Muscle layer of colon (tissue), 2 donors: ENCODE measurements around the gene CXCR6.

Source experiments
- H3K27ac ChIP-seq: one replicate; pipeline ENCODE4 v1.7.0; 2013; ENCODE audit warnings: low read depth, mild to moderate bottlenecking, low read length, moderate library complexity
- H3K27me3 ChIP-seq, 2 donors: one replicate each; pipeline ENCODE4 v1.7.0; 2013; ENCODE audit warnings: low read length in 2 of 2, mild to moderate bottlenecking in 2 of 2; ENCODE audit not compliant: insufficient read depth in 2 of 2, control insufficient read depth in 1 of 2
- H3K36me3 ChIP-seq: one replicate; pipeline ENCODE4 v1.7.0; 2013; ENCODE audit warnings: mild to moderate bottlenecking, low read length; ENCODE audit not compliant: insufficient read depth
- H3K4me1 ChIP-seq: one replicate; pipeline ENCODE4 v1.7.0; 2013; ENCODE audit warnings: mild to moderate bottlenecking, low read length; ENCODE audit not compliant: insufficient read depth
- H3K4me3 ChIP-seq, 2 donors: one replicate each; pipeline ENCODE4 v1.7.0; 2013; ENCODE audit warnings: low read length in 2 of 2, low read depth in 1 of 2, mild to moderate bottlenecking in 1 of 2, moderate library complexity in 1 of 2
- H3K9ac ChIP-seq: one replicate; pipeline ENCODE4 v1.7.0; 2013; ENCODE audit warnings: low read length
- H3K9me3 ChIP-seq: one replicate; pipeline ENCODE4 v1.7.0; 2013; ENCODE audit warnings: mild to moderate bottlenecking, low read length
- donor health status: abdominal sarcoma.
- donor health status: Adenocarcinoma of cecum.

The CXCR6 gene

DNA sequence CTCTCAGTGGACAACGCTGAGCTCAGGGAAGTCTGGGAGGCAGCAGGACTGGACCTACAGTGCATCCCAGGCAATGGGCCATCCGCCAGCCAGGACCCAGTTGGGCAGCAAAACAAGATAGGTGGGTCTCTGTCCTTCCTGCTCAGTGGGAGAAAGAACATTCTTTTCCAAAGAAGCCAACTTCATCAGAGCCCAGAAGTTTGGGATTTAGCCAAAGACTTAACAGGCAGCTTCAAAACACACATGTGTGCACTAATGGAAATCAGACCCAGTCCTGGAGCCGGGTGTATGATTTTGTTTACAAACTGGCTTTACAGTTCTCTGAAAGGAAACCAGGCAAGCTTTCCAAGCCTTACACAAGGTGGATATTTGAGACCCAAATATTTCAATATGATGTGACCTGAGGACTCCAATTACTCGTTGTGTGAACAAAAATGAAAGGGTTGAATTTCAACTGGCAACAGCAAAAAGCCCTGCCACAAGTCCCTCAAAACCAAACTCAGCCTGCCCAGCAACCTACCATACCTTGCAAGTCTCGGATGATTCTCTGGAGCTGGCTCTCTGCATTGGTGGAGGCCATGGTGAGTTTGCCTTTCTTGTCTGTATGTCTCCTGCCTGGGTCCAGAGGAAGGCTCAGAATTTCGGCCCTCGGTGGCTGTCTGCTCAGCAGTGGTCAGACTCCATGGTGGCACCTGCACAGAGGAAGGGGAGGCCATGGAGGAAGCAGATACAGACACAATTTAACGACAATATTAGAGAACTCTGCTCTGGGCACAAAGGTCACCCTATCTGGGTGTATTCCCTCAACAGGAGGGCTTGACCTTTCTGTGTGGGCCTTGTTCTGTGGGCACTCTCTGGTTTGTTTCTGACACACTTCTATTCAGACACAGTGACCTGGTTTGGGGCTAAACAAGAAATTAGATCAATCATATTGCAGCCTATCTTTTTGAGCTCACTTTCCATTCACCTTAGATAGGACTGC lies 41.4 kb downstream of the CXCR6 start:
- Histone ChIP-seq H3K9ac (peak overlapping the region; percentile 22), H3K4me1 (peaks cover 75% of the 10 kb centered on the region), H3K36me3 (peaks cover 43% of the 10 kb centered on the region), H3K9me3 (no peaks in the 10 kb centered on the region), H3K27me3 (no peaks in the 10 kb centered on the region), H3K4me3 (peak overlapping the region; percentile 4 to 20), H3K27ac (peak overlapping the region; percentile 94)

DNA sequence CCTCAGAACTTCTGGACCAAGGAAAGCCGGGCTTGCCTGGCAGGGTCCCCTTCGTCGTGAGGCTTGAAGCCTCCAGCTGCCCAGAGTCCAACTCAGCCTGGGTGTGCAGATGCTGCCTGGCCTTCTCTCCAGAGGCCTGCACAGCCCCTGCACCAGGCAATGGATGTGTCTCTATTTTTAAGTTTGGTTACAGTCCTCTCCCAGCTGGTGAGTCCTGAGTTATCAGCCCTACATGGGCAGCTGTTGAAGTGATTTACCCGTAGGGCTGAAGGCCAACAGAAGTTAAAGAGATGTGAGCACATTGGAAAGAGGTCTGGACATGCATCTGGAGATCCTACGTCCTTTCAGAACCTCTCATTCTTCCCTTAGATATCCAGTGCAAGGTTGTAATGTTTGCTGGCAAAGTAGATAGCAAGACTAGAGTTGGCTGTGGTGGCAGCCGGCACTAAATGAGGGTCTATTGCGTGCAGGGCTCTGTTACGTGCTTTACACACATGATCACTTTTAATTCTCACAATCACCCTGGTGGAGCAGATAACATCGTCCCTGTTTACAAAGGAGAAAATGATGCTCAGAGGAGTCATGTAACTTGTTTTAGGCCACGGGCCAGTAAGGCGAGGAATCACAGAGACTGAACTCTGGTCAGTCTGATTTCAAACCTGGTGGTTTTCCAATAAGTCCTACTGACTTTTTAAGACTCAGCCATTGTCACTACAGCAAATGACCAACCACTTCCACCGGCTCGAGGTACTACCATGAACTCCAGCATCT lies 42.5 kb downstream of the CXCR6 start:
- Histone ChIP-seq H3K27me3 (no peaks in the 10 kb centered on the region), H3K9me3 (no peaks in the 10 kb centered on the region), H3K4me1 (peaks cover 86% of the 10 kb centered on the region), H3K36me3 (peaks cover 35% of the 10 kb centered on the region), H3K4me3 (peak overlapping the region in 1 of 2 donors; percentile 24), H3K9ac (peak overlapping the region; percentile 22), H3K27ac (peak overlapping the region; percentile 94)

DNA sequence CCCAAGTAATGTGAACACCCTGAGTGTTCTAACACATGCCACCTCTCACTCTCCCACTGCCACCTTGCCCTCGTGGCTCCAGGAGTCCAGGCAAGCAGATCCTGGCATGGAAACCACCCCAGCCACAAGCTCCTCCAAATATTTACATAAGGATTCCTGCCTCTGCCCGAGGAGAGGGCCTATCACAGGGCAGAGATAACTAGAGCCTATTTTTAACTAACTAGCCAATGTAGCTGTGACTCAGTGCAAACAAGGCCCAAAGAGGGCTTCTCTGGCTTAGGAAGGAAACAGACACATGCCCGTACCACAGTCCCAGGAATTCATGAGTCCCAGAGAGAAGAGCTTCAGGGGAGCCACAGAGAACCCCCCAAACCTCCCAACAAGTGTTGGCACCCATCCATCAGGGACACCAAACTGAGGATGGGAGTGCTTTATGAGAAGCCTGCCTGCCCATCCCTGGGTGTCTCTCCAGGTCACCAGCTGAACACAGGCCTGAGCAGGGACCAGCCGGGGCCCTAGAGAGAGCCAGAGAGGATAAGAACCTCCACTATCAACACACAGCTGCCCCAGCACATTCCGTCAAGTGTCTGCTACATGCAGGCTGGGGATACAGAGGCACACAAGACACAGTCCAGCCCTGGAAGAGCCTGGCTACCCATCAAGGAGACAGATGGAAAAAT lies 43.2 kb downstream of the CXCR6 start:
- Histone ChIP-seq H3K27me3 (no peaks in the 10 kb centered on the region), H3K4me1 (peaks cover 82% of the 10 kb centered on the region), H3K9ac (peak overlapping the region; percentile 28), H3K27ac (peak overlapping the region; percentile 94), H3K4me3 (peak overlapping the region in 1 of 2 donors; percentile 24), H3K36me3 (peaks cover 28% of the 10 kb centered on the region), H3K9me3 (no peaks in the 10 kb centered on the region)

DNA sequence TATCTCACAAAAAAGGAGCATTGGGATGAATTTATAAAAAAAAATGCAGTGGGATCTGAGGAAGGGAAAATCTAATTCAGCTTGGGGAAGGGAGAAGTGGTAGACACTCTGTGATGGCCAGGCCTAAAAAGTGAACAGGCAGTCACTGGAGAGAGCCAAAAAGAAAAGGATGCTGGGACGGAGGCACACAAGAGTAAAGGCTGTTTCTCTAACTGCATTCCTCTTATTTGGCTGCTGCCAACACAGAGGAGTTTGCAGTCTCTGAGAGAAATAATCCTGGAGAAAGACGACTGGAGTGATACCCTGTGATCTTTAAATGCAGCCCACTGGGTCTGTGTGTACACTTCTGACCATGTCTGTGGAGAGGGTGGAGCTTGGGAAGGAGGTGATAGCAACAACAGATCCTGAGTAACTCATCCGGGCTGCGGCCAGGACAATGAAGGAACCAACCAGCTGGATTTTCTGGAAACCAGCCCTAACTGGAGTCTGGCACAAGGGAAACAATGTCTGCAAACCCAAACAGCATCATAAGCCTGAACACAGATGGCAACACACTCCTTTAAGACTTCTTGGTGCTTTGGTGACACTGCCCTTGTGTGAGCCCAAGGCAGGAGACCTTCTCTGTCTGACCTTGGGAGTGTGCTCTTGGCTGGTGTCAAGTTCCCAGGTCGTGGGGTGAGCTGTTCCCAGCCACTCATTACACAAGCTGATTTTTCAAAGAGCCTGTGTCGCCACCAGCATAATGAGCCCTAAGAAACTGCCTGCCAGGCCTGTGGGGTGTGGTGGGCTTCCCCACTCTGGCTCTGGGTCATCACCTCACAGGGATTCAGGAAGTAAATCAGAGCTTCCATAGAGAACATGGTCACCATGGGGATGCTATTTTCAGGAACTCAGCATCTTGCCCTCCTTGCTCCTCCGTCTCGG lies 44.4 kb downstream of the CXCR6 start:
- Histone ChIP-seq H3K4me3 (peak overlapping the region in 1 of 2 donors; percentile 12), H3K27me3 (no peaks in the 10 kb centered on the region), H3K36me3 (peaks cover 17% of the 10 kb centered on the region), H3K9ac (peak overlapping the region; percentile 28), H3K27ac (peak overlapping the region; percentile 94), H3K4me1 (peaks cover 94% of the 10 kb centered on the region), H3K9me3 (no peaks in the 10 kb centered on the region)

DNA sequence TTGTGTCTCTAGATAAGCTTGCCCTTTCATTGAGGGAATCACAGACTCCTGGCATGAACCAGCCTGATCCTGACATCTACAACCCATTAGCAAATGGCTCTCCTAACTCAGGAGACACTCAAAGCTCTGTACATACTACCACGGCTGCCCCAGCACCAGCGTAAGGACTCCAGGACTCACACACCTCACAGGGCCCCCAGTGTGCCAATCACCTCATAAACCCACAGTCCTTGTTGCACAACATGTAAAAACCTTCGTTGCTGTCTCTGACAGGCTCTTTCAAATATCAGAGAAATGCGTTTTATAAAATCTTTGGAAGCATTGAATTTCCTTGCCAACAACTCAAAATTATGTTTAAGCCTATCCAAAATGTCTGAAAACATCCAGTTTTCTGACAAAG lies 45.1 kb downstream of the CXCR6 start:
- Histone ChIP-seq H3K36me3 (peaks cover 9% of the 10 kb centered on the region), H3K9ac (no peak overlapping the region), H3K27me3 (no peaks in the 10 kb centered on the region), H3K9me3 (no peaks in the 10 kb centered on the region), H3K4me3 (peak overlapping the region in 1 of 2 donors; percentile 12), H3K27ac (peak overlapping the region; percentile 94), H3K4me1 (peaks cover 96% of the 10 kb centered on the region)

DNA sequence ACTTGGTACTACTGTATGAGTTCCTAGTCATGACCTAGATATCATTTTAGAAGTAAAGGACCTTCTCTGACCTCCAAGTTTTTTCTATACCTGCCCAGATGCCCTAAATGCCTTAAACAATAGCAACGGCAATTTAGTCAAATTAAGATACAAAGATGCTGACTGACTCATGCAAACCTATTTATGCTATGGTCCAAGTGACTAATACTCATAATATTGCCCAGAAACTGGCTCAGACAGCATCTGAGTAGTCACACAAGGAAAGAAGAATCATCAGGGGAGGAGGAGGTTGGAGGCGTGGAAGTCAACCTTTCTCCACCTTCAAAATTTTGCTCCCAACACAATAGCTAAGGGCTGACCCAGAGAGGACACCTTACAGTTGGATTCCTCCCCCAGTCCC lies 45.5 kb downstream of the CXCR6 start:
- Histone ChIP-seq H3K9ac (no peak overlapping the region), H3K4me3 (no peak overlapping the region), H3K27me3 (no peaks in the 10 kb centered on the region), H3K9me3 (no peaks in the 10 kb centered on the region), H3K4me1 (peaks cover 95% of the 10 kb centered on the region), H3K27ac (peak overlapping the region; percentile 5), H3K36me3 (peaks cover 5% of the 10 kb centered on the region)

DNA sequence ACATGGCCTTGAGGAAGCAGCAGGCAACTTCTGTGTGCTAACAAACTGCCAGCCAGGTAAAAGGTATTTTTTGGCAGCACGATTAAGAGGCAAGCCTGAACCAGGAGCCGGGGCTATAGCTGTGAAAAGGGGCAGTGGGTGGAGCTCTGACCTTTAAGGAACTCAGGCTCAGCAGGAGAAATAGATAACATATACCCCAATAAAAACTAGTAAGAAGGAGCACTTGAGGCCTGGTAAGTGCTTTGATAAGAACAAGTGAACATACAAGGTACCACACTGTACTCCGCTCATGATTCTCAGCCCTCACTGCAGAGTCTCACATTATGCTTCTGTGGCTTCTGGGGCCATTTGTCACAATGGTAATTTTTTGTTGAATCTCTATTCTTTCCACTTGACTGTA lies 46.9 kb downstream of the CXCR6 start:
- no peak overlapping the region for H3K27ac ChIP-seq
- H3K36me3 ChIP-seq, result no peaks in the 10 kb centered on the region
- no peak overlapping the region for H3K9ac ChIP-seq
- no peaks in the 10 kb centered on the region for H3K9me3 ChIP-seq
- no peaks in the 10 kb centered on the region for H3K27me3 ChIP-seq
- peaks cover 87% of the 10 kb centered on the region for H3K4me1 ChIP-seq
- H3K4me3 ChIP-seq, result no peak overlapping the region

DNA sequence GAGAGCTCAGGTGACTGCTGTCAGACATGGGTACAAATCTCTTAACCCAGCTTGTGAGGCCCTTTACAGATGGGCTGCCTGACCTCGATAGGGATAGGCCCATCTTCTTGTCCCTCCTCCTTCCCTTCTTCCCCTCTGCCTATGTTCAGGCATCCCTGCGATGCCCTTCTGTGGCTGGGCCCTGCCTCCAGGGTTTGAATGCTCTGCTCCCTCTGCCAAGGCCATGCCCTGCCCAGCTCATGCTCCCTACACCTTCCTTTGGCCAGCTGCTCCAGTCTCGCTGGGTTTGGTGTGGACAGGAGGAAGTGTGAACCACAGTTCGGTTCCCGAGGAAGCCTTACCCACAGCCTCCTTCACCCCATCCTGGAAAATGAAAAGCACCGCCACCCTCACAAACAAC lies 48.1 kb downstream of the CXCR6 start:
- no peak overlapping the region for H3K27ac ChIP-seq
- H3K4me3 ChIP-seq, result no peak overlapping the region
- peaks cover 81% of the 10 kb centered on the region for H3K4me1 ChIP-seq
- H3K9ac ChIP-seq, result no peak overlapping the region
- no peaks in the 10 kb centered on the region for H3K9me3 ChIP-seq
- H3K36me3 ChIP-seq, result no peaks in the 10 kb centered on the region
- H3K27me3 ChIP-seq, result no peaks in the 10 kb centered on the region

DNA sequence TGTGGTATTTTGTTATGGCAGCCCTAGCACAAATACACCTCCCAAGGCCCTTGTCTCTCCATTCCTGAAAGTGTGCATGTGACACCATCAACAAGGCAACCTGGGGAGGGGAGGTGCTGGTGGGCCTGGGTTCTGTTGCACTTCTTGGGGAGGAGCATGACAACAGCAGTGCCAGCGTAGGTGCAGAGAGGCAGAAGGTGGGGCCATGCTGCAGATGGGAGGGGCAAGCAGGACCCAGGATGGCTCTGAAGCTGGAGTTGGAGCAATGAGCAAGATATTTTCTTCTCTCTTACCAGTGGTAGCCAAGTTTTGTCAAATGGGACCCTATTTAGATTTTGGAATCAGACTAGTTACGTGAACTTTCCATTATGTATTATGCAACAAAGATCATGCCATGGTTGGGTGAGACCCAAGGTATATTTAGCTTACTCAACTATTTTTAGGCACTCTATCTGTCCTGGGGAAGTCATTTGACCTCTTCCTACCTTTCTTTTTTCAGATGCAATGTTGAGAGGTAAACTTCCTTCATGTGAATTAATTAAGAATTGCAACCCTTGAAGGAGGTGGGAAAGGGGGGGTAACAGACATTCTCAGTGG lies 49.0 kb downstream of the CXCR6 start:
- Histone ChIP-seq H3K27me3 (no peaks in the 10 kb centered on the region), H3K4me1 (peaks cover 73% of the 10 kb centered on the region), H3K9me3 (no peaks in the 10 kb centered on the region), H3K27ac (peak overlapping the region; percentile 43), H3K4me3 (no peak overlapping the region), H3K36me3 (no peaks in the 10 kb centered on the region), H3K9ac (no peak overlapping the region)

DNA sequence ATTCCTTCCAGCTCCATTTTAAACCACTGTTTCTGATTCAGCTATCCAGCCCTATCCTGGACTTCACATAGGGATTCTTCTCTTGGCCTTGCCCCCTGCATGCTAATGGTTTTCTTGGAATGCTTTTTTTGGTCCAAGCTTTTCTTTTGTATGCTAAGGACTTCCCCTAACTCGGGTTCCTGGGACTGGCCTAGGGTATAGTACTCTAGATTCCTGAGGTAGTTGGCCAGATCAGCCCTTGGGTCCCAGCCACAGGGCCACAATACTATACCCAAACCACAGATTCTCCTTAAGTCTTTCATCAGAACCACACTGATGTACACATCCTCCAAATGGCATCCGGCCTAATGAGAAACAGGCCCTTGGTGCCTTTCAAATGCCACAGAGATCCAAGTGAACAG lies 49.6 kb downstream of the CXCR6 start:
- Histone ChIP-seq H3K4me3 (peak overlapping the region in 1 of 2 donors; percentile 32), H3K9me3 (no peaks in the 10 kb centered on the region), H3K4me1 (peaks cover 67% of the 10 kb centered on the region), H3K36me3 (no peaks in the 10 kb centered on the region), H3K9ac (no peak overlapping the region), H3K27me3 (no peaks in the 10 kb centered on the region), H3K27ac (peak overlapping the region; percentile 43)
